NK-92 treated with Interleukin-12 subunit alpha and Interleukin-12 subunit beta, amount 100 ng/mL, for 24 hours (cell line): ENCODE measurements around the gene HIP1.
"Not testable (repeated sequence)": the region's sequence is repeated elsewhere in the genome, so short reads cannot be mapped to it uniquely, and the experiment has no call there.

Source experiments
- DNase-seq: peaks from one replicate; lab custom pipeline; 2025; lab: John Stamatoyannopoulos, UW

HIP1 gene

DNA sequence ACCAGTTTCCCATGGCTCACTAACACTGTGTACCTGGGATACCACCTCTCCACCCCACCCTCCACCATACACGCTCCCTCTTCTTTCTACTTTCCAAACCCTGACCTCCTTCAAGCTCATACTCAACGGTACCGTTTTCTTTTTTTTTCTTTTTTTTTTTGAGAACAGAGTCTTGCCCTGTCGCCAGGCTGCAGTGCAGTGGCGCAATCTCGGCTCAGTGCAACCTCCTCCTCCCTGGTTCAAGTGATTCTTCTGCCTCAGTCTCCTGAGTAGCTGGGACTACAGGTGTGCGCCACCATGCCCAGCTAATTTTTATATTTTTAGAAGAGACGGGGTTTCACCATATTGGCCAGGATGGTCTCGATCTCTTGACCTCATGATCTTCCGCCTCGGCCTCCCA, 129.3 kb downstream of the HIP1 start:
- not testable (repeated sequence) for DNase-seq

DNA sequence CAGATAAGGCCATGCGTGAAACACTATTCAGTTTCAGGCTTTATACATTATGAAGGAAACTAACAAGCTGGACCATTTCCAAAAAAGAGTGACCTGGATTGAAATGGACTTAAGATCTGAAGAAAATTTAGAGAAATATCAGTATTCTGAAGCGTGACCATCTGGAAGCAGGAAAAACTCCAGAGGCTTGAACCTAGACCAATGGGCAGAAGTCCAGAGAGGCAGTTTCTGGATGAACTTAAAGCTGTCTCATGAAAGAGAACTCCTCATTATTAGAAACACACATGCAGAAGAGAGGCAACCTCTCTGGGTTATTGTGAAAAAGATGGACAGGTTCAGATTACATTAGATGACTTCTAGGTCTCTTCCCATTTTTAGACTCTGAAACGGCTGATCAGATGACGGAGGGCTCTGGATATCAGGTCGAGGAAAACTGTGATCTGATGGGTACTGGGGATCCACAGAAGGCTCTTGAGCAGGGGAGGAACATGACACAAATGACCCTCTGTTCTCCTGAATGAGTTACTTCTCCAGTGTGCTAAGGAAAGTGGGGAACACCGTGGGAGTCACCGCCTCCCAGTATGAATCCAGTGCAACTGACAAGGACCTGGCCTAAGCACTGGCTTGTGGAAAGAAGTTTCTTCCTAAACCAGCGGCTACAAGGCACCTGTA, 130.2 kb downstream of the HIP1 start:
- DNase-seq: no peak

GRCh38 chr7:75604408-75604807, 134.3 kb downstream of the HIP1 start:
- DNase-seq: no peak

DNA sequence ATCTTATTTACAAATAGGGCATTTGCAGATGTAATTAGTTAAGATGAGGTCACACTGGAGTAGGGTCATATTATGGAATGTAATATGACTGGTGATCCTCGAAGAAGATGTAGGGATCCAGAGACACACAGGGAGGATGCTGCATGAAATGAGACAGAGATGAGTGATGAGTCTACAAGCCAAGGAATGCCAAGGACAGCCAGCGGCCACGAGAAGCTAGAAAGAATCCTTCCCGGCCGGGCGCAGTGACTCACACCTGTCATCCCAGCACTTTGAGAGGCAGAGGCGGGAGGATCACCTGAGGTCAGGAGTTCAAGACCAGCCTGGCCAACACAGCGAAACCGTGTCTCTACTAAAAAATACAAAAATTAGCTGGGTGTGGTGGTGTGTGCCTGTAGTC, 135.9 kb downstream of the HIP1 start:
- DNase-seq: not testable (repeated sequence)

- DNase-seq: no peak
Measured at GRCh38 chr7:75601539-75601938, 137.2 kb downstream of the HIP1 start.

GRCh38 chr7:75600748-75601147, 138.0 kb downstream of the HIP1 start:
- not testable (repeated sequence) for DNase-seq

GRCh38 chr7:75599244-75599781, 139.4 kb downstream of the HIP1 start:
- DNase-seq: no peak

DNA sequence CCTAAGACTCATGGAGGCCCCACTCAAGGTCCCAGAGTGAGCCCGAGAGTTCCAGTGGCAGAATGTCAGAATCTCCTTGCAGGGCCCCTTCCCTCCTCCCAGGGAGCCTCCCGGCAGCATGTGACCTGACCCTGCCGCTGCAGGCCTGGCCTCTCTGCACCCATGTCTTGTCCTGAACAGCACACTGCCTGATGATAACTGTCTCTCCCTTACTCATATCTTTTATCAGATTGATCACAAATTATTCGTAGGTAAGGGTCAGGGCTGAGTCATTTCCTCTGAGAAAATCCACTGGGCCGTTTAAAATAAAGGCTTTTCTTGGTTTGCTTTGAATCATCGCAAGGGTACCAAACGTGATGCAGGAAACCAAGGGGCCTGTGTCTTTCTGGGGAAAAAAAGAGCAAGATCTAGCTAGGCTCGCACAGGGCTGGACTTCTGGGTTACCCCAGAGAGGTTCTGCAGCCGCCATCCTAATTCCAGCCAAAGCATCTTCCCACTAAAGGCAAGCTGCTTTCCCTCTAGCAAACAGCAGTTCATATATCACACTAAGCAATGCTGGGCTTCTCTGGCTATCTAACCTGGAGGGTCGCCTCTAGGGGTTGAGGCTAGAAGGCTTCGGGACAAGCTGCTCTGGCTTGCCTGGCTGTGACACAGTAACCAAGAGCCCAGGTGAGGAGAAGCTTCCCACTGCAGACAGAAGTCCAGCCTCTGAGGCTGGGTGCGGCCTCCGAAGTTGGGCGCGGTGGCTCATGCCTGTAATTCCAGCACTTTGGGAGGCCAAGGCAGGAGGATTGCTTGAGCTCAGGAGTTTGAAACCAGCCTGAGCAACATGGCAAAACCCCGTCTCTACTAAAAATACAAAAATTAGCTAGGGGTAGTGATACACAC, 141.8 kb downstream of the HIP1 start:
- peak; percentile 29 for DNase-seq

GRCh38 chr7:75595766-75596165, 143.0 kb downstream of the HIP1 start:
- no peak for DNase-seq

- DNase-seq: not testable (repeated sequence)
Measured at GRCh38 chr7:75593500-75594184, 145.1 kb downstream of the HIP1 start.

GRCh38 chr7:75591467-75592255, 147.1 kb downstream of the HIP1 start:
- DNase-seq: no peak

- no peak for DNase-seq
Measured at GRCh38 chr7:75590373-75591005, 148.3 kb downstream of the HIP1 start.

- no peak for DNase-seq
Measured at GRCh38 chr7:75584354-75584753, 154.4 kb downstream of the HIP1 start.

GRCh38 chr7:75583255-75583654, 155.5 kb downstream of the HIP1 start:
- no peak for DNase-seq

DNA sequence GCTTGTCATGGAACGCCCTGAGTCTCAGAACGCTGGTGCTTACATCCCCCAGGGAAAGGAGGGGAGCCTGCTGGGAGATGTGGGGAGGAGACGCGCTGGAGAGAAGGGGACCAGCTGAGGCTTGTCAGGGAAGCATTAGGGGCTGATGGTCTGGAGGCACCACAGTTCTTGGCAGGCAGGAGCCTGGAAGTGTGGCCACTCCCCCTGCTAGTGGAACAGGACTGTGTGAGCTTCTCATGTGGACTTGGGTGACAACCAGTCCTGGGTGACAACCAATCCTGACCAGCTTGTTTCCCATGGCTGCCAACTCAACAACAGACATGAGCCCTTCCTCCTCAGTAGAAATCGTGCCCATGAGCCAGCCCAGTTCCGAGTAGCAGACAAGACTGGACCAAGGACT, 158.8 kb downstream of the HIP1 start:
- no peak for DNase-seq

GRCh38 chr7:75578081-75578480, 160.7 kb downstream of the HIP1 start:
- DNase-seq: no peak

GRCh38 chr7:75575488-75576121, 163.1 kb downstream of the HIP1 start:
- DNase-seq: no peak

DNA sequence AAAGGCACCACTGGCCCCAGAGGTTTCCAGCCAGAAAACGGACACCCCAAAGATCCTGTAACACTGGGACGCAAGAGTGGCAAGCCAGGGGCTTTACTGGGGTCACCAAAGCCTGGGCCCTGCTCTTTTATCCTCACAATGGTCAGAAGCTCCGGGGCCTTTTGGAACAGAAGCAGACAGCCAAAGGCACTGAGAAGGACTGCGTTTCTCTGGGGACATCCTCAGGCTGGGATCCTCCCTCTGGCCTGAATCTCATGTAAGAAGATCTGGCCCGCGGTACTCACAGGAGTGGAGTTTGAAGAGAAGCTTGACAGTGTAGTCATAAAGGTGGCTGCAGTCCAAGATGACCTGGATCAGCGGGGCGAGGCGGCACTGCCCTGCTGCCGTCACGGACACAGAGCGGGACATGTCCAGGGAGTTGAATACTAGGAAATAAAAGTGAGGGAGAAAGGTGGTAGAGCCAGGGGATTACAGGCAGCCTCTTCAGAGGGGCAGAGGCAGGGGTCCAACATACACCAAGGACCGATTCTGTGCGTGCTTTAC, 165.2 kb downstream of the HIP1 start:
- DNase-seq: no peak

DNA sequence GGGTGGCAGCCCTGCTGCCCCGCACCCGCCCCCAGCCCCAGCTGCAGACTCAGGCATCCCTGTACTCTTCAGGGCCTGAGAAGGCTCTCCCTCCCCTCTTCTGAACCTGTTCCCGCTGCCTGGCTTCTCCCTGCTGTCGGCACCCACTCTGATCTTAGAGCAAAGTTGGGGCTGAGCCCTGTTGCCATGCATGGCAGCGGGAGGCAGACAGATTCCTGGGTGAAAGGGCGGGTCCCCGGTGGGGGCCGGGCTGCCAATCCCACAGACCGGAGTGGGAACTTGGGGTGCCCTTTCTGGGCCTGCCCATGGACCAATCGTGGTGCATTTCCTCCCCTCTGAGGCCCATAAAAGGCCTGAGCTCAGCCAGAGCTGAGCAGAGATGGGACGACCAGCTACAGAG, 165.9 kb downstream of the HIP1 start:
- no peak for DNase-seq

- no peak for DNase-seq
Measured at GRCh38 chr7:75572396-75572795, 166.3 kb downstream of the HIP1 start.
